CD4-positive, alpha-beta T cell (primary cell): ENCODE results near the gene ZFP57. TPM values are rescaled to one million over a fixed set of nuclear protein-coding genes. Genes with fewer than 3 reads are reported as not detected.

ENCODE experiments used
- ATAC-seq: fragments of 200-7000 bp; cut with Tn5 transposase; one replicate; pipeline ENCODE4 v1.10.0; 2022; ENCODE audit warnings: mild to moderate bottlenecking; ENCODE audit not compliant: poor library complexity
- CTCF ChIA-PET: fragments of 350-600 bp; sonication (Branson Sonifier 250); formaldehyde crosslinking; loops from one replicate; lab custom pipeline; 2021; ENCODE audit warnings: antibody characterized with exemption, inconsistent platforms; lab: Charles Lee
- POLR2A ChIA-PET: fragments of 350-600 bp; sonication (Branson Sonifier 250); formaldehyde crosslinking; loops from one replicate; lab custom pipeline; 2021; ENCODE audit warnings: antibody characterized with exemption, inconsistent platforms; lab: Charles Lee
- DNase-seq, 14 experiments: peaks; one replicate each; pipeline ENCODE4 v3.0.0-alpha.2; 2013 to 2020; ENCODE audit warnings: mixed read lengths in 2 of 14
- H3K27ac ChIP-seq, 2 donors: one replicate each; pipeline versions ENCODE4 v1.5.1 to v1.7.0; 2013; ENCODE audit warnings: low read length in 2 of 2, low read depth in 1 of 2, mild to moderate bottlenecking in 1 of 2
- H3K27me3 ChIP-seq, 2 experiments: 1 replicate in 1 of 2; 2 replicates in 1 of 2; pipeline versions ENCODE4 v1.6.1 to v1.7.0; 2013; ENCODE audit warnings: low read length in 2 of 2, control low read depth in 1 of 2, mild to moderate bottlenecking in 1 of 2, moderate library complexity in 1 of 2; ENCODE audit not compliant: insufficient read depth in 2 of 2, control insufficient read depth in 1 of 2
- H3K36me3 ChIP-seq: one replicate; pipeline ENCODE4 v1.6.1; 2013; ENCODE audit warnings: low read length, control low read depth; ENCODE audit not compliant: insufficient read depth
- H3K4me1 ChIP-seq: one replicate; pipeline ENCODE4 v1.6.1; 2013; ENCODE audit warnings: low read length, control low read depth; ENCODE audit not compliant: insufficient read depth
- H3K4me3 ChIP-seq: one replicate; pipeline ENCODE4 v1.5.1; 2013; ENCODE audit warnings: mild to moderate bottlenecking, low read length, moderate library complexity
- H3K9me3 ChIP-seq, 2 experiments: 1 replicate in 1 of 2; 2 replicates in 1 of 2; pipeline versions ENCODE4 v1.6.1 to v1.7.0; 2013; ENCODE audit warnings: low read length in 2 of 2, mild to moderate bottlenecking in 2 of 2, control low read depth in 1 of 2, moderate library complexity in 1 of 2; ENCODE audit not compliant: control insufficient read depth in 1 of 2, insufficient read depth in 1 of 2
- H3K27ac Mint-ChIP-seq: one replicate; pipeline ENCODE4 v1.8.0; 2020; ENCODE audit warnings: mixed read lengths
- H3K27me3 Mint-ChIP-seq: one replicate; pipeline ENCODE4 v1.8.0; 2021; ENCODE audit warnings: mixed read lengths
- H3K36me3 Mint-ChIP-seq: one replicate; pipeline ENCODE4 v1.8.0; 2021; ENCODE audit warnings: low read depth, mixed read lengths
- H3K4me1 Mint-ChIP-seq: one replicate; pipeline ENCODE4 v1.8.0; 2021; ENCODE audit warnings: low read depth, mixed read lengths
- H3K4me3 Mint-ChIP-seq: one replicate; pipeline ENCODE4 v1.8.0; 2020; ENCODE audit warnings: mild to moderate bottlenecking, mixed read lengths
- H3K9me3 Mint-ChIP-seq: one replicate; pipeline ENCODE4 v1.8.0; 2020; ENCODE audit warnings: mixed read lengths
- CTCF ChIP-seq: fragments of 200-600 bp; IDR thresholded peaks from one replicate; pipeline ENCODE4 v1.8.0; 2022; ENCODE audit warnings: antibody characterized with exemption, mild to moderate bottlenecking
- intact Hi-C, 2 experiments: fragments of 100-400 bp; cut with DNase I in 1 of 2; cut with micrococcal nuclease in 1 of 2; formaldehyde crosslinking; loops; one replicate each; pipeline versions ENCODE4 v1.15.1 to v1.9.0; 2023 to 2025; cut with DNase I, micrococcal nuclease
- total RNA-seq, 174 experiments: library from RNA in 2 of 174; stranded (reverse) in 2 of 174; gene quantifications; one replicate each; pipeline ENCODE4 v1.2.3 and lab custom pipeline; 2021 to 2026

Gene ZFP57
- total RNA-seq, 2 experiments from 2014 or later = not detected

- no peak overlapping the region for H3K27ac ChIP-seq
- no peak overlapping the region for H3K4me3 ChIP-seq
- ChIA-PET CTCF (interaction anchor here (2.0 kb wide), 1 partner anchor 13 kb away, joined by 11 read pairs; no protein-coding TSS in a partner anchor), POLR2A (no interaction called here)
- no peaks in the 10 kb centered on the region for H3K9me3 ChIP-seq
- H3K9me3 Mint-ChIP-seq = no peaks in the 10 kb centered on the region
- H3K27me3 Mint-ChIP-seq = peaks cover 61% of the 10 kb centered on the region
- no peaks in the 10 kb centered on the region for H3K36me3 Mint-ChIP-seq
- TF ChIP-seq CTCF = no peak
- H3K36me3 ChIP-seq = no peaks in the 10 kb centered on the region
- no peak overlapping the region for H3K4me3 Mint-ChIP-seq
- H3K27ac Mint-ChIP-seq = no peak overlapping the region
- ATAC-seq (no peak), DNase-seq (no peak)
- H3K4me1 ChIP-seq = no peaks in the 10 kb centered on the region
- peaks cover 20 to 22% of the 10 kb centered on the region in 2 experiments for H3K27me3 ChIP-seq
- intact Hi-C loops = no loop called here
- no peaks in the 10 kb centered on the region for H3K4me1 Mint-ChIP-seq
Observed at GRCh38 chr6:29667158-29667557, 13.8 kb downstream of the ZFP57 start.

- Mint-ChIP-seq H3K4me3 (no peak overlapping the region), H3K9me3 (no peaks in the 10 kb centered on the region), H3K27ac (no peak overlapping the region), H3K27me3 (peaks cover 63% of the 10 kb centered on the region), H3K36me3 (no peaks in the 10 kb centered on the region), H3K4me1 (no peaks in the 10 kb centered on the region)
- H3K4me3 ChIP-seq = no peak overlapping the region
- no peaks in the 10 kb centered on the region for H3K4me1 ChIP-seq
- ATAC-seq (no peak), DNase-seq (no peak)
- CTCF ChIA-PET = interaction anchor here (0.6 to 2.0 kb wide), 2 partner anchors 10 to 13 kb away, joined by 3 to 11 read pairs; no protein-coding TSS in a partner anchor
- intact Hi-C loops = no loop called here
- no peak for TF ChIP-seq CTCF
- POLR2A ChIA-PET = no interaction called here
- no peaks in the 10 kb centered on the region for H3K36me3 ChIP-seq
- peaks cover 20 to 25% of the 10 kb centered on the region in 2 experiments for H3K27me3 ChIP-seq
- H3K27ac ChIP-seq = no peak overlapping the region
- H3K9me3 ChIP-seq = no peaks in the 10 kb centered on the region
Observed at GRCh38 chr6:29666826-29667130, 14.2 kb downstream of the ZFP57 start.

- ChIA-PET CTCF (interaction anchor here (0.6 to 2.0 kb wide), 3 partner anchors 11 to 16 kb away, joined by 3 to 11 read pairs (median 5); no protein-coding TSS in a partner anchor), POLR2A (interaction anchor here (0.7 to 1.5 kb wide), 2 partner anchors 13 to 17 kb away, joined by 3 read pairs; no protein-coding TSS in a partner anchor)
- Mint-ChIP-seq H3K27ac (no peak overlapping the region), H3K4me3 (no peak overlapping the region), H3K4me1 (no peaks in the 10 kb centered on the region), H3K9me3 (no peaks in the 10 kb centered on the region), H3K36me3 (no peaks in the 10 kb centered on the region), H3K27me3 (peaks cover 63% of the 10 kb centered on the region)
- no peak for TF ChIP-seq CTCF
- ATAC-seq = no peak
- no peak for DNase-seq
- peaks cover 19 to 25% of the 10 kb centered on the region in 2 experiments for H3K27me3 ChIP-seq
- H3K9me3 ChIP-seq = no peaks in the 10 kb centered on the region
- H3K27ac ChIP-seq = no peak overlapping the region
- intact Hi-C loops = no loop called here
- H3K4me1 ChIP-seq = no peaks in the 10 kb centered on the region
- H3K4me3 ChIP-seq = no peak overlapping the region
- H3K36me3 ChIP-seq = no peaks in the 10 kb centered on the region
Observed at GRCh38 chr6:29665942-29666825, 14.8 kb downstream of the ZFP57 start.
